Measurements from ENCODE around the gene RNF34.

Gene RNF34

DNA sequence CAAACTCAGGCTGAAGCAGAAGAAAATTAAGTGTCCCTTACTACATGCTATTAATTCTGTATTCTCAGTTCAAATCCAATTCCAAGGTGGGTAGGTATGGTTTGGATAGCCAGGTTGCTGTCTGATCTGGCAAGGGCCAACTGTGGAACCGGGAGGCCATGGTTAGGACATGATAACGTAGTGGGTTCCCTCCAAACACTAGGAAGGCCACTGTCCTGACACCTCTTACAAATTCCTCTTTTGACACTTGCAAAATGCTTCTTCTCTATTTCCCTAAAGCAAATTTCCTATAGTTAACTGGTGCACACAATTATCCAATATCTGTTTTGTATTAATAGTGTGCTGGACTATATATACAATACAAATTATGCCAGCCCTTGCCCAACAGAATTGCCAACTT lies 70.8 kb downstream of the RNF34 start:
- no peak for TF ChIP-seq CTCF (conservative IDR thresholded peaks at IDR 0.05)
- no peak overlapping the region for H3K27ac ChIP-seq

- TF ChIP-seq CTCF (conservative IDR thresholded peaks at IDR 0.05) = no peak
- H3K27ac ChIP-seq = no peak overlapping the region
Observed at GRCh38 chr12:121472150-121472905, 72.4 kb downstream of the RNF34 start.

Measured in VCaP (cell line).